H9 (cell line): ENCODE measurements around the gene FSTL1. TPM values are rescaled to one million over a fixed set of nuclear protein-coding genes. Genes with fewer than 3 reads are reported as not detected.

Source experiments
- DNase-seq: peaks from one replicate; pipeline ENCODE4 v3.0.0-alpha.2; 2017
- H2AFZ ChIP-seq: one replicate; pipeline ENCODE4 v1.6.1; 2013; ENCODE audit warnings: mild to moderate bottlenecking, low read length, control low read depth, moderate library complexity
- H2AK5ac ChIP-seq: 2 replicates; pipeline ENCODE4 v1.6.1; 2013; ENCODE audit warnings: low read length, control low read depth, mixed read lengths; ENCODE audit not compliant: insufficient read length
- H2BK120ac ChIP-seq: one replicate; pipeline ENCODE4 v1.6.1; 2013; ENCODE audit warnings: low read depth, mild to moderate bottlenecking, low read length, control low read depth, inconsistent platforms; ENCODE audit not compliant: poor library complexity, severe bottlenecking
- H2BK12ac ChIP-seq: 2 replicates; pipeline ENCODE4 v1.6.1; 2013; ENCODE audit warnings: low read length, control low read depth, mixed read lengths, low read depth; ENCODE audit not compliant: insufficient read length
- H2BK15ac ChIP-seq: 2 replicates; pipeline ENCODE4 v1.6.1; 2013; ENCODE audit warnings: low read depth, low read length, control low read depth
- H2BK20ac ChIP-seq: one replicate; pipeline ENCODE4 v1.6.1; 2013; ENCODE audit warnings: low read depth, mild to moderate bottlenecking, low read length, control low read depth, inconsistent platforms; ENCODE audit not compliant: poor library complexity, severe bottlenecking
- H2BK5ac ChIP-seq: 2 replicates; pipeline ENCODE4 v1.6.1; 2013; ENCODE audit warnings: low read length, control low read depth, mixed read lengths; ENCODE audit not compliant: insufficient read length
- H3K14ac ChIP-seq: 2 replicates; pipeline ENCODE4 v1.6.1; 2013; ENCODE audit warnings: low read length, control low read depth; ENCODE audit not compliant: insufficient read depth
- H3K18ac ChIP-seq: 2 replicates; pipeline ENCODE4 v1.6.1; 2013; ENCODE audit warnings: low read depth, mild to moderate bottlenecking, mixed read lengths, low read length, control low read depth; ENCODE audit not compliant: insufficient read length
- H3K23ac ChIP-seq: 2 replicates; pipeline ENCODE4 v1.6.1; 2013; ENCODE audit warnings: low read length, control low read depth, mixed read lengths, low read depth; ENCODE audit not compliant: insufficient read length
- H3K23me2 ChIP-seq: 2 replicates; pipeline ENCODE4 v1.6.1; 2013; ENCODE audit warnings: low read depth, mild to moderate bottlenecking, mixed read lengths, low read length, control low read depth; ENCODE audit not compliant: insufficient read length, poor library complexity, severe bottlenecking
- H3K27ac ChIP-seq: 2 replicates; pipeline ENCODE4 v1.5.1; 2013; ENCODE audit warnings: low read length, control low read depth, mixed read lengths, low read depth; ENCODE audit not compliant: insufficient read length
- H3K27me3 ChIP-seq: 2 replicates; pipeline ENCODE4 v1.6.1; 2013; ENCODE audit warnings: low read length, control low read depth, inconsistent platforms; ENCODE audit not compliant: insufficient read depth
- H3K4ac ChIP-seq: 2 replicates; pipeline ENCODE4 v1.6.1; 2013; ENCODE audit warnings: low read depth, mild to moderate bottlenecking, control low read depth, inconsistent platforms, low read length, moderate library complexity
- H3K4me1 ChIP-seq: 2 replicates; pipeline ENCODE4 v1.6.1; 2013; ENCODE audit warnings: low read length, control low read depth, inconsistent platforms; ENCODE audit not compliant: insufficient read depth
- H3K4me2 ChIP-seq: 2 replicates; pipeline ENCODE4 v1.6.1; 2013; ENCODE audit warnings: low read length, control low read depth, mixed read lengths; ENCODE audit not compliant: insufficient read length, insufficient read depth
- H3K56ac ChIP-seq: 2 replicates; pipeline ENCODE4 v1.6.1; 2013; ENCODE audit warnings: low read depth, mild to moderate bottlenecking, mixed read lengths, low read length, control low read depth; ENCODE audit not compliant: insufficient read length
- H3K79me1 ChIP-seq: 2 replicates; pipeline ENCODE4 v1.6.1; 2013; ENCODE audit warnings: low read depth, mild to moderate bottlenecking, moderate library complexity, low read length, control low read depth, inconsistent platforms; ENCODE audit not compliant: insufficient read depth, poor library complexity, severe bottlenecking
- H3K79me2 ChIP-seq: 2 replicates; pipeline ENCODE4 v1.6.1; 2013; ENCODE audit warnings: low read length, control low read depth, inconsistent platforms; ENCODE audit not compliant: insufficient read depth
- H3K9ac ChIP-seq: 2 replicates; pipeline ENCODE4 v1.6.1; 2013; ENCODE audit warnings: low read length, control low read depth, mixed read lengths; ENCODE audit not compliant: insufficient read length; ENCODE audit errors: extremely low read depth
- H3K9me3 ChIP-seq: one replicate; pipeline ENCODE4 v1.6.1; 2013; ENCODE audit warnings: low read depth, low read length, inconsistent platforms; ENCODE audit not compliant: control insufficient read depth
- H3T11ph ChIP-seq: one replicate; pipeline ENCODE4 v1.6.1; 2013; ENCODE audit warnings: mild to moderate bottlenecking, low read length, control low read depth, inconsistent platforms
- H4K20me1 ChIP-seq: one replicate; pipeline ENCODE4 v1.6.1; 2013; ENCODE audit not compliant: control insufficient read depth, insufficient read length, insufficient read depth
- H4K5ac ChIP-seq: 2 replicates; pipeline ENCODE4 v1.6.1; 2013; ENCODE audit warnings: low read depth, mild to moderate bottlenecking, mixed read lengths, low read length, control low read depth; ENCODE audit not compliant: insufficient read length
- H4K8ac ChIP-seq: replicated peaks from 2 replicates; pipeline ENCODE4 v1.6.1; 2013; ENCODE audit warnings: low read length, control low read depth, mixed read lengths, low read depth; ENCODE audit not compliant: insufficient read length
- H4K91ac ChIP-seq: 2 replicates; pipeline ENCODE4 v1.6.1; 2013; ENCODE audit warnings: low read depth, mild to moderate bottlenecking, moderate library complexity, mixed read lengths, low read length, control low read depth; ENCODE audit not compliant: insufficient read length
- H3K27ac Mint-ChIP-seq, 3 experiments: 2 replicates in 2 of 3; 3 replicates in 1 of 3; pipeline ENCODE4 v1.8.0; 2020 to 2021; ENCODE audit warnings: mixed read lengths in 3 of 3, mild to moderate bottlenecking in 1 of 3, moderate library complexity in 1 of 3
- H3K27me3 Mint-ChIP-seq: 2 replicates; pipeline ENCODE4 v1.8.0; 2021; ENCODE audit warnings: low read depth, mild to moderate bottlenecking, moderate library complexity, mixed read lengths
- H3K36me3 Mint-ChIP-seq, 3 experiments: 2 replicates in 2 of 3; 3 replicates in 1 of 3; pipeline ENCODE4 v1.8.0; 2020 to 2021; ENCODE audit warnings: low read depth in 3 of 3, mixed read lengths in 3 of 3; ENCODE audit not compliant: insufficient read depth in 1 of 3
- H3K4me1 Mint-ChIP-seq, 2 experiments: 2 replicates each; pipeline ENCODE4 v1.8.0; 2020; ENCODE audit warnings: mixed read lengths in 2 of 2
- H3K4me3 Mint-ChIP-seq, 2 experiments: 2 replicates in 1 of 2; 3 replicates in 1 of 2; pipeline ENCODE4 v1.8.0; 2020 to 2021; ENCODE audit warnings: mild to moderate bottlenecking in 2 of 2, mixed read lengths in 2 of 2, moderate library complexity in 1 of 2
- H3K9me3 Mint-ChIP-seq, 2 experiments: 2 replicates in 1 of 2; 3 replicates in 1 of 2; pipeline ENCODE4 v1.8.0; 2020; ENCODE audit warnings: mild to moderate bottlenecking in 2 of 2, mixed read lengths in 2 of 2, moderate library complexity in 1 of 2
- WGBS: extraction: QIAGEN DNeasy Blood & Tissue Kit; methylation state at CpG from one replicate; pipeline ENCODE4 v1.1.7; 2013; ENCODE audit warnings: missing lambda C conversion rate, low lambda C conversion rate, mixed read lengths; ENCODE audit not compliant: insufficient read length; ENCODE audit errors: extremely low coverage; 5-methylcytosine and 5-hydroxymethylcytosine counted together
- total RNA-seq: library from RNA; stranded (reverse); gene quantifications from 2 replicates; pipeline ENCODE4 v1.2.1, GENCODE V29; 2021
- TF ChIP-seq, protein P1 (sequence below): fragments of 200-600 bp; sonication (generic); conservative IDR thresholded peaks from 3 replicates; pipeline ENCODE4 v1.8.0; 2021; ENCODE audit warnings: antibody characterized with exemption, mild to moderate bottlenecking

FSTL1 gene
- total RNA-seq, 1 experiment from 2014 or later: 326 TPM

DNA sequence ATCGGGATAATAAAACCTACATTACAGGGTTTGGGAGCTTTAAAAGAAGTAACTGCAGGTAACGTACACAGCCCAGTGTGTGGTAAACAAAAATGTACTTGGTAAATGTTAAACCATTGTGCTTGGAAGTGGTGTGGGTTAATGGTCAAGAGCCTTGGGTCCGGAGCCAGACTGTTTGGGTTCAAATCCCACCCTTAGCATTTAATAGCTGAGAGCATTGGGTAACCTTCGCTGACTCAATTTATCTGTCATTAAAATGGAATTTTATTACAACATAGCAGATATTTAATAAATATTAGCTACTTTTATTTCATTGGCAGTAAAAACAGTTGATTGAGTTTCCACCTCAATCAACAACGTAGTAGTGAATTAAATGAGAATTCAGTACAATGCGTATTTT lies 1.5 kb downstream of the FSTL1 start:
- DNase-seq: no peak
- Histone ChIP-seq H3K23me2 (peaks cover 5% of the 10 kb centered on the region), H3K9ac (peak overlapping the region; percentile 82), H2BK20ac (no peak overlapping the region), H3K18ac (no peak overlapping the region), H4K8ac (no peak overlapping the region), H2AK5ac (no peak overlapping the region), H3K27me3 (no peaks in the 10 kb centered on the region), H3K23ac (no peak overlapping the region), H3K4me1 (peaks cover 19% of the 10 kb centered on the region), H4K5ac (no peak overlapping the region), H2AFZ (no peak overlapping the region), H2BK120ac (no peak overlapping the region), H3K79me1 (no peaks in the 10 kb centered on the region), H2BK12ac (no peak overlapping the region), H2BK5ac (no peak overlapping the region), H3K9me3 (no peaks in the 10 kb centered on the region), H3K79me2 (peaks cover 16% of the 10 kb centered on the region), H2BK15ac (no peak overlapping the region), H3K56ac (no peak overlapping the region), H3K27ac (no peak overlapping the region), H3K4me2 (peak overlapping the region; percentile 65), H3T11ph (no peak overlapping the region), H3K4ac (no peak overlapping the region), H4K91ac (no peak overlapping the region), H3K14ac (no peak overlapping the region), H4K20me1 (no peaks in the 10 kb centered on the region)
- H3K36me3 Mint-ChIP-seq: peaks cover 7 to 24% (median 13%) of the 10 kb centered on the region in 3 experiments
- H3K4me3 Mint-ChIP-seq: peak overlapping the region; percentile 91 to 96
- no peaks in the 10 kb centered on the region; the same call in 1 of the 2 replicates for H3K27me3 Mint-ChIP-seq
- H3K27ac Mint-ChIP-seq: no peak overlapping the region
- peaks cover 3 to 4% of the 10 kb centered on the region in 2 experiments for H3K9me3 Mint-ChIP-seq
- WGBS: no CpG with 5 or more reads among the region's 6 CpGs
- TF ChIP-seq, protein P1, sequence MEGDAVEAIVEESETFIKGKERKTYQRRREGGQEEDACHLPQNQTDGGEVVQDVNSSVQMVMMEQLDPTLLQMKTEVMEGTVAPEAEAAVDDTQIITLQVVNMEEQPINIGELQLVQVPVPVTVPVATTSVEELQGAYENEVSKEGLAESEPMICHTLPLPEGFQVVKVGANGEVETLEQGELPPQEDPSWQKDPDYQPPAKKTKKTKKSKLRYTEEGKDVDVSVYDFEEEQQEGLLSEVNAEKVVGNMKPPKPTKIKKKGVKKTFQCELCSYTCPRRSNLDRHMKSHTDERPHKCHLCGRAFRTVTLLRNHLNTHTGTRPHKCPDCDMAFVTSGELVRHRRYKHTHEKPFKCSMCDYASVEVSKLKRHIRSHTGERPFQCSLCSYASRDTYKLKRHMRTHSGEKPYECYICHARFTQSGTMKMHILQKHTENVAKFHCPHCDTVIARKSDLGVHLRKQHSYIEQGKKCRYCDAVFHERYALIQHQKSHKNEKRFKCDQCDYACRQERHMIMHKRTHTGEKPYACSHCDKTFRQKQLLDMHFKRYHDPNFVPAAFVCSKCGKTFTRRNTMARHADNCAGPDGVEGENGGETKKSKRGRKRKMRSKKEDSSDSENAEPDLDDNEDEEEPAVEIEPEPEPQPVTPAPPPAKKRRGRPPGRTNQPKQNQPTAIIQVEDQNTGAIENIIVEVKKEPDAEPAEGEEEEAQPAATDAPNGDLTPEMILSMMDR: no peak
- peaks cover 38% of the 10 kb centered on the region in 2 experiments for H3K4me1 Mint-ChIP-seq
